Lower leg skin (tissue), 4 donors: ENCODE results near the gene NETO1. TPM values are rescaled to one million over a fixed set of nuclear protein-coding genes. Genes with fewer than 3 reads are reported as not detected.

Experiments used
- DNase-seq, 2 donors: peaks; one replicate each; pipeline ENCODE4 v3.0.0-alpha.2; 2019; ENCODE audit warnings: low spot score in 2 of 2
- H3K4me3 ChIP-seq: fragments of 200-600 bp; sonication (generic); 2 replicates; pipeline ENCODE4 v1.5.1; 2017; ENCODE audit warnings: mild to moderate bottlenecking, low read depth; ENCODE audit not compliant: poor library complexity, severe bottlenecking
- CTCF ChIP-seq, 3 donors: fragments of 450-650 bp; IDR thresholded peaks; one replicate each; pipeline ENCODE4 v1.5.1; 2016; ENCODE audit warnings: antibody characterized with exemption in 3 of 3, mild to moderate bottlenecking in 3 of 3, moderate library complexity in 2 of 3
- POLR2A ChIP-seq, 2 donors: fragments of 450-650 bp; IDR thresholded peaks; one replicate each; pipeline ENCODE4 v1.6.1; 2016 to 2017; ENCODE audit warnings: antibody characterized with exemption in 2 of 2, mild to moderate bottlenecking in 1 of 2, moderate library complexity in 1 of 2
- WGBS, 2 donors: methylation state at CpG; one replicate each; pipeline ENCODE4 v1.1.5; 2018; 5-methylcytosine and 5-hydroxymethylcytosine counted together
- intact Hi-C: fragments of 100-400 bp; cut with DNase I; formaldehyde crosslinking; loops from one replicate; pipeline ENCODE4 v1.15.0; 2023; ENCODE audit warnings: low total_unique reads
- microRNA-seq, 2 donors: library from miRNA; unstranded; fragments of <30 nt; microRNA quantifications; one replicate each; pipeline ENCODE4, GENCODE V29; 2016; ENCODE audit warnings: borderline replicate concordance in 2 of 2, borderline number of aligned reads in 1 of 2
- total RNA-seq, 4 donors: library from RNA; depleted of rRNA; stranded (reverse); fragments of >200 nt; gene quantifications; one replicate each; pipeline ENCODE4 v1.1.0, GENCODE V29; 2016

Gene NETO1
- total RNA-seq, 4 donors from 2014 or later, result 0.17 to 0.71 (median 0.53) TPM; not detected in 1

GRCh38 chr18:72692595-72692994 is 175.2 kb downstream of the NETO1 start:
- H3K4me3 ChIP-seq, result no peak overlapping the region
- TF ChIP-seq POLR2A (IDR thresholded peaks at IDR 0.05) (no peak), CTCF (IDR thresholded peaks at IDR 0.05) (no peak)

More at GRCh38 chr18:72692595-72692994, 175.2 kb downstream of the NETO1 start:
- WGBS, 2 donors, result 7 to 18% methylated on average over 8 of the region's 8 CpGs
- intact Hi-C loops, result no loop called here
- DNase-seq, result no peak

Small RNAs within 50 kb of the gene (microRNA-seq; reads per million reads assigned to microRNA genes)
- gene MIR548AV, result 0 reads per million in 2 donors
